Testis (tissue), 5 donors: ENCODE measurements around the gene BLVRB. TPM values are rescaled to one million over a fixed set of nuclear protein-coding genes. Genes with fewer than 3 reads are reported as not detected.
A peak's percentile ranks its signal among the peaks of the same experiment; 100 is the strongest.

Experiments used
- DNase-seq: peaks from one replicate; pipeline ENCODE4 v3.0.0-alpha.2; 2019
- H3K27ac ChIP-seq, 2 donors: fragments of 200-600 bp; sonication (generic); one replicate each; pipeline ENCODE4 v1.5.1; 2019
- H3K27me3 ChIP-seq: fragments of 200-600 bp; sonication (generic); one replicate; pipeline ENCODE4 v1.5.1; 2019
- H3K36me3 ChIP-seq: fragments of 200-600 bp; sonication (generic); one replicate; pipeline ENCODE4 v1.5.1; 2017; ENCODE audit warnings: low read depth; ENCODE audit errors: missing control alignments
- H3K4me1 ChIP-seq: fragments of 200-600 bp; sonication (generic); one replicate; pipeline ENCODE4 v1.5.1; 2019
- H3K4me3 ChIP-seq, 2 donors: fragments of 200-600 bp; sonication (generic); one replicate each; pipeline ENCODE4 v1.5.1; 2017 to 2019
- H3K9me3 ChIP-seq: fragments of 200-600 bp; sonication (generic); one replicate; pipeline ENCODE4 v1.5.1; 2017
- POLR2A ChIP-seq: fragments of 450-650 bp; IDR thresholded peaks from one replicate; pipeline ENCODE4 v1.6.1; 2017; ENCODE audit warnings: antibody characterized with exemption, mild to moderate bottlenecking, moderate library complexity
- WGBS, 2 donors: methylation state at CpG; one replicate each; pipeline ENCODE4 v1.1.5; 2018; 5-methylcytosine and 5-hydroxymethylcytosine counted together
- intact Hi-C: fragments of 100-400 bp; cut with DNase I; formaldehyde crosslinking; loops from one replicate; pipeline ENCODE4 v1.15.1; 2023; ENCODE audit warnings: low total_unique reads
- long read RNA-seq, 2 donors: transcript quantifications; one replicate each; lab custom pipeline, GENCODE V29; 2026
- polyA plus RNA-seq: library from polyadenylated mRNA; stranded (reverse); fragments of 350-450 nt; fragmentation: Illumina TruSeq; extraction: RNeasy Lipid Tissue Mini Kit (QIAGEN cat#74804); gene quantifications from one replicate; pipeline ENCODE4 v1.2.3, GENCODE V29; 2014; ENCODE audit warnings: low read depth, low replicate concordance; ENCODE audit not compliant: insufficient read depth
- total RNA-seq, 2 donors: library from RNA; depleted of rRNA; stranded (reverse); fragments of >200 nt; gene quantifications; one replicate each; pipeline ENCODE4 v1.2.3, GENCODE V29; 2016
- TF ChIP-seq, protein P1 (sequence below), 3 experiments: fragments of 450-650 bp in 2 of 3; fragments of 200-600 bp in 1 of 3; sonication (generic) in 1 of 3; IDR thresholded peaks; one replicate each; pipeline ENCODE4 v1.5.1; 2016 to 2019; ENCODE audit warnings: antibody characterized with exemption in 3 of 3, mild to moderate bottlenecking in 2 of 3, moderate library complexity in 1 of 3

Gene BLVRB
- total RNA-seq (10 to 100 TPM; 25.0 to 43.3 TPM), polyA plus RNA-seq (36.8 TPM)
- long read RNA-seq, donor 1, transcript BLVRB-201 (5 exons, 873 nt), result major isoform, 28 of 32 reads
- long read RNA-seq, donor 1, partial matches to known transcripts, result 0 of 32 reads
- long read RNA-seq, donor 1, other reads (novel, unspliced or antisense), result 0 of 32 reads
- long read RNA-seq, donor 2, transcript BLVRB-201 (5 exons, 873 nt), result major isoform, 21 of 23 reads
- long read RNA-seq, donor 2, partial matches to known transcripts, result 0 of 23 reads
- long read RNA-seq, donor 2, other reads (novel, unspliced or antisense), result 0 of 23 reads

DNA sequence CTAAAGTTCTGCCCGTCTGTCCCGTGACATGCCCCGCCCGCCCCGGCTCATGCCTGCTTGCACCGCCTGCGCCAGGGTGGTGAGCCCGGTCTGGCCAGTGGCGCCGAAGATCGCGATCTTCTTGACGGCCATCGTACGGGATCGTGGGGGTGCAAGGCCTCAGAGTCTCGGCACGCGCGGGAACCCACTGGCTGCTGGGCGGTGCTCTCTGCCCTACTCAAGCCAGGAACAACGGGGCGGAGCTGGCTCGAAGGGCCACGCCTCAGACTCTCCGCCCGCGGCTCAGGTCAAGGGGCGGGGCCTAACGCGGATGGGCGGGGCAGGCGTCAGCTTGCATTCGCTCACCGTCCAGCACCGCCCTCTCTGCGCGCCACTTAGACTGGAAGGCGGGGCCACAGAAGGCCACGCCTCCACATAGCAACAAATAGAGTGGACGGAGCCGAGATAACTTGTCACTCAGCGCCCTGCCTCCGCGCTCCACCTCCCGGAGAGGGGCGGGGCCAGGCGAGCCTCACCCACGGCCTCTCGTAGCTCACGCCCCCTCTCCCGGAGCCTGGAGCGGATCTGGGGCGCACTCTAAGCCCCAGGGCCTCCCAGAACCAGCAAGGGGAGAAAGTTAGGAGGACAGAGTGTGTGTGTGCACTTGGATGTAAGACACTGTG is at the start of gene BLVRB:
Gene BLVRB, minus strand, starts transcription at position 189 of the 662 bp plus-strand sequence. Its CDS starts 57 bp downstream, at position 132.
- TF ChIP-seq, protein P1, sequence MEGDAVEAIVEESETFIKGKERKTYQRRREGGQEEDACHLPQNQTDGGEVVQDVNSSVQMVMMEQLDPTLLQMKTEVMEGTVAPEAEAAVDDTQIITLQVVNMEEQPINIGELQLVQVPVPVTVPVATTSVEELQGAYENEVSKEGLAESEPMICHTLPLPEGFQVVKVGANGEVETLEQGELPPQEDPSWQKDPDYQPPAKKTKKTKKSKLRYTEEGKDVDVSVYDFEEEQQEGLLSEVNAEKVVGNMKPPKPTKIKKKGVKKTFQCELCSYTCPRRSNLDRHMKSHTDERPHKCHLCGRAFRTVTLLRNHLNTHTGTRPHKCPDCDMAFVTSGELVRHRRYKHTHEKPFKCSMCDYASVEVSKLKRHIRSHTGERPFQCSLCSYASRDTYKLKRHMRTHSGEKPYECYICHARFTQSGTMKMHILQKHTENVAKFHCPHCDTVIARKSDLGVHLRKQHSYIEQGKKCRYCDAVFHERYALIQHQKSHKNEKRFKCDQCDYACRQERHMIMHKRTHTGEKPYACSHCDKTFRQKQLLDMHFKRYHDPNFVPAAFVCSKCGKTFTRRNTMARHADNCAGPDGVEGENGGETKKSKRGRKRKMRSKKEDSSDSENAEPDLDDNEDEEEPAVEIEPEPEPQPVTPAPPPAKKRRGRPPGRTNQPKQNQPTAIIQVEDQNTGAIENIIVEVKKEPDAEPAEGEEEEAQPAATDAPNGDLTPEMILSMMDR (IDR thresholded peaks at IDR 0.05), result no peak
- TF ChIP-seq POLR2A, result peak; percentile 60
- peaks cover 26% of the 10 kb centered on the region for H3K4me1 ChIP-seq
- H3K4me3 ChIP-seq, result peak within 1 kb of the TSS; percentile 80
- H3K36me3 ChIP-seq, result no peaks in the 10 kb centered on the region
- WGBS, 2 donors, result 0 to 2% methylated on average over 8 to 52 of the region's 54 CpGs
- H3K27ac ChIP-seq, result peak within 1 kb of the TSS; percentile 81 to 87
- peak; percentile 100 for DNase-seq
- intact Hi-C loops, result no loop called here
- H3K27me3 ChIP-seq, result no peaks in the 10 kb centered on the region
- no peaks in the 10 kb centered on the region for H3K9me3 ChIP-seq

DNA sequence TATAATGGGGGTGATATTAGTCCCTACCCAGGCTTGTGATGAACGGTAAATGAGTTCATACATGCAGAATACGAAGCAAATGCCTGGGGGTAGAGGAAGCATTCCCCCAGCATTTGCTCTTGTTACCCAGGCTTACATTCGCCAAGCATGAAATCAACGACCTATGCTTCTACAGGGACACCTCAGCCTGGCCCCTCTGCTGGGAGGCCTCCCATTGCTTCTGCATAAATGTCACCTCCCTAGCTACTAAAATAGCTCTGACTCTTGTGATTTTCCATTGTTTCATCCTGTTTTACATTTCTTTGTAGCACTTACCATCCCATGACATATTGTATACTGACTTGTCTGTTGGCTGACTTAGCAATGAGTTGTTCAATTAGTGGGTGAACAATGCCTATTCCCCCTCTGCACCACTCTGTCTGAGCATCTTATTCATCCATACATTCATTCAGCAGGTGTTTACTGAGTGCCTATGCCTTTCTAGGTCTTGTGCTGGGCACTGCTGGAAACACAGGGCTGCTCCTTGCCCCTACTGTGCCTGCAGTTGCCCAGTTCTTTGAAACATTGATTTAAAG is 48.3 kb upstream of the BLVRB start:
- no peaks in the 10 kb centered on the region for H3K9me3 ChIP-seq
- DNase-seq, result no peak
- WGBS, 2 donors, result 60 to 82% methylated on average over 4 of the region's 4 CpGs
- no peaks in the 10 kb centered on the region for H3K36me3 ChIP-seq
- no peak overlapping the region for H3K27ac ChIP-seq
- intact Hi-C loops, result no loop called here
- H3K4me1 ChIP-seq, result no peaks in the 10 kb centered on the region
- no peaks in the 10 kb centered on the region for H3K27me3 ChIP-seq
- H3K4me3 ChIP-seq, result no peak overlapping the region
- TF ChIP-seq, protein P1 (IDR thresholded peaks at IDR 0.05), result no peak
- TF ChIP-seq POLR2A, result no peak

DNA sequence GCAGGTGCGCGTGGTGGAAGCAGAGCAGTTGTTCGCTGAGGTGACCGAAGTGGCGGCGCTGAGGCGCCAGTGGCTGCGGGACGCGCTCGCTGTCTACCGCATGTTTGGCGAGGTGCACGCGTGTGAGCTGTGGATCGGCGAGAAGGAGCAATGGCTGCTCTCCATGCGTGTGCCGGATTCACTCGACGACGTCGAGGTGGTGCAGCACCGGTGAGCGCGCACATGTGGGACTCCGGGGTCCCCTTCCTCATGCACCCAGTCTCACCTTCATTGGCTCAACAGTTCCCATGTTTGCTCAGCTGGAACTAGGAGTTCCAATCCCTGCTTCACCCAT is 47.8 kb upstream of the BLVRB start:
- DNase-seq, result no peak
- no peaks in the 10 kb centered on the region for H3K36me3 ChIP-seq
- no peaks in the 10 kb centered on the region for H3K27me3 ChIP-seq
- H3K4me3 ChIP-seq, result no peak overlapping the region
- no peak for TF ChIP-seq POLR2A
- TF ChIP-seq, protein P1 (IDR thresholded peaks at IDR 0.05), result no peak
- no peaks in the 10 kb centered on the region for H3K9me3 ChIP-seq
- H3K4me1 ChIP-seq, result no peaks in the 10 kb centered on the region
- H3K27ac ChIP-seq, result no peak overlapping the region
- 40 to 66% methylated on average over 2 to 27 of the region's 27 CpGs for WGBS, 2 donors
- intact Hi-C loops, result no loop called here

DNA sequence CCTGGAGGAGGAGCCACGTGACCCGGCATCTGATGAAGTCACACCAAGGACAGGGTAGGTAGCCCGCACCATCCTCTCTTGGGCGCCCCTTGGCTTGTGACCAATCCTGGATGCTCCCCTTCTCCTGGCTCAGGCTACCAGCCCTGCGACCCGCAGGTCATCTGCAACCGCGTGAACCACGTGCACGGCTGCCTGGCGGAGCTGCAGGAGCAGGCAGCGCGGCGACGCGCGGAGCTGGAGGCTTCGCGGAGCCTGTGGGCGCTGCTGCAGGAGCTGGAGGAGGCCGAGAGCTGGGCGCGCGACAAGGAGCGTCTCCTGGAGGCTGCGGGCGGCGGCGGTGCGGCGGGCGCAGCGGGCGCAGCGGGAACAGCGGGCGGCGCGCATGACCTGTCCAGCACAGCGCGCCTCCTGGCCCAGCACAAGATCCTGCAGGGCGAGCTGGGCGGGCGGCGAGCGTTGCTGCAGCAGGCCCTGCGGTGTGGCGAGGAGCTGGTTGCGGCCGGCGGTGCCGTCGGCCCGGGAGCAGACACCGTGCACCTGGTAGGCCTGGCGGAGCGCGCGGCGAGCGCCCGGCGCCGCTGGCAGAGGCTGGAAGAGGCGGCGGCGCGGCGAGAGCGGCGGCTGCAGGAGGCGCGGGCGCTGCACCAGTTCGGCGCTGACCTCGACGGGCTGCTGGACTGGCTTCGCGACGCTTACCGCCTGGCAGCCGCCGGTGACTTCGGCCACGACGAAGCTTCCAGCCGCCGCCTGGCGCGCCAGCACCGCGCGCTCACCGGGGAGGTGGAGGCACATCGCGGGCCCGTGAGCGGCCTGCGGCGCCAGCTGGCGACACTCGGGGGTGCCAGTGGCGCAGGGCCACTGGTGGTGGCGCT is 47.2 kb upstream of the BLVRB start:
- H3K27ac ChIP-seq, result no peak overlapping the region
- H3K4me3 ChIP-seq, result peak overlapping the region in 1 of 2 donors; percentile 36
- no peaks in the 10 kb centered on the region for H3K27me3 ChIP-seq
- DNase-seq, result peak; percentile 32
- TF ChIP-seq POLR2A, result no peak
- TF ChIP-seq, protein P1 (IDR thresholded peaks at IDR 0.05), result no peak
- intact Hi-C loops, result no loop called here
- H3K9me3 ChIP-seq, result no peaks in the 10 kb centered on the region
- no peaks in the 10 kb centered on the region for H3K36me3 ChIP-seq
- 7 to 22% methylated on average over 2 to 94 of the region's 105 CpGs for WGBS, 2 donors
- no peaks in the 10 kb centered on the region for H3K4me1 ChIP-seq
